NCI-H187 (cell line): ENCODE data around the gene PC.

Experiments used
- DNase-seq, 2 experiments: peaks; one replicate each; lab custom pipeline; 2025; lab: John Stamatoyannopoulos, UW

Gene PC

GRCh38 chr11:66867425-66868040 is 90.7 kb downstream of the PC start:
- DNase-seq: no peak

GRCh38 chr11:66866511-66866986 is 91.6 kb downstream of the PC start:
- no peak for DNase-seq

- DNase-seq: no peak
These were observed 92.2 kb downstream of the PC start for GRCh38 chr11:66866007-66866406.

- DNase-seq: peak in 1 of 2 experiments; percentile 36
These were observed 93.1 kb downstream of the PC start for GRCh38 chr11:66864924-66865697.

- peak; percentile 33 to 41 for DNase-seq
These were observed 93.8 kb downstream of the PC start for GRCh38 chr11:66864172-66864901.

GRCh38 chr11:66863428-66864125 is 94.6 kb downstream of the PC start:
- no peak for DNase-seq

GRCh38 chr11:66862559-66863037 is 95.6 kb downstream of the PC start:
- no peak for DNase-seq

GRCh38 chr11:66861774-66862558 is 96.2 kb downstream of the PC start:
- no peak for DNase-seq

GRCh38 chr11:66861038-66861773 is 97.0 kb downstream of the PC start:
- DNase-seq: no peak

GRCh38 chr11:66860449-66860831 is 97.7 kb downstream of the PC start:
- no peak for DNase-seq

- DNase-seq: no peak
These were observed 98.3 kb downstream of the PC start for GRCh38 chr11:66859686-66860448.

GRCh38 chr11:66858939-66859685 is 99.1 kb downstream of the PC start:
- no peak for DNase-seq

- DNase-seq: no peak
These were observed 99.8 kb downstream of the PC start for GRCh38 chr11:66858186-66858938.

GRCh38 chr11:66857927-66858185 is 100.3 kb downstream of the PC start:
- DNase-seq: no peak

- no peak for DNase-seq
These were observed 100.8 kb downstream of the PC start for GRCh38 chr11:66857234-66857926.

- DNase-seq: peak in 1 of 2 experiments; percentile 50
These were observed 101.5 kb downstream of the PC start, which contains the start of gene LRFN4 for GRCh38 chr11:66856496-66857233. TSS of gene LRFN4 (plus strand) at chr11:66857064. CDS start at chr11:66857745, 681 bp downstream.
